Right ventricle myocardium superior (tissue), 1 donor: Measurements from ENCODE around the gene SVOPL. TPM values are rescaled to one million over a fixed set of nuclear protein-coding genes. Genes with fewer than 3 reads are reported as not detected.
A peak's percentile ranks its signal among the peaks of the same experiment; 100 is the strongest.

ENCODE experiments used
- ATAC-seq: fragments of 200-7000 bp; cut with Tn5 transposase; one replicate; pipeline ENCODE4 v1.9.1; 2020; ENCODE audit warnings: mild to moderate bottlenecking; ENCODE audit not compliant: poor library complexity
- DNase-seq: peaks from one replicate; pipeline ENCODE4 v3.0.0-alpha.2; 2020
- intact Hi-C: fragments of 100-400 bp; cut with DNase I; formaldehyde crosslinking; loops from one replicate; pipeline ENCODE4 v1.11.2; 2022
- total RNA-seq: library from RNA; stranded (reverse); fragmentation: NEBNext Ultra II Directional; extraction: Animal tissue kit (Norgen Biotek cat#: 25700); gene quantifications from one replicate; pipeline ENCODE4 v1.2.1, GENCODE V29; 2021
- donor health status: DM: no; HTN: yes; CAD: no; lungs with severe emphysema.

Gene SVOPL
- total RNA-seq, 1 donor from 2014 or later, result not detected

GRCh38 chr7:138584283-138584682 lies 116.9 kb downstream of the SVOPL start:
- ATAC-seq, result no peak
- intact Hi-C loops, result no loop called here
- no peak for DNase-seq

- DNase-seq (no peak), ATAC-seq (no peak)
- intact Hi-C loops, result no loop called here
Measured at GRCh38 chr7:138581065-138581464, 120.1 kb downstream of the SVOPL start.

GRCh38 chr7:138579671-138580070 lies 121.5 kb downstream of the SVOPL start:
- intact Hi-C loops, result no loop called here
- DNase-seq (no peak), ATAC-seq (no peak)

- ATAC-seq (no peak), DNase-seq (no peak)
- intact Hi-C loops, result no loop called here
Measured at GRCh38 chr7:138579136-138579535, 122.0 kb downstream of the SVOPL start.

GRCh38 chr7:138575897-138576428 lies 125.2 kb downstream of the SVOPL start:
- no peak for DNase-seq
- intact Hi-C loops, result no loop called here
- no peak for ATAC-seq

GRCh38 chr7:138573741-138574140 lies 127.4 kb downstream of the SVOPL start:
- DNase-seq (no peak), ATAC-seq (no peak)
- intact Hi-C loops, result no loop called here

GRCh38 chr7:138570715-138571114 lies 130.4 kb downstream of the SVOPL start:
- intact Hi-C loops, result no loop called here
- DNase-seq (no peak), ATAC-seq (no peak)

- no peak for DNase-seq
- intact Hi-C loops, result no loop called here
- no peak for ATAC-seq
Measured at GRCh38 chr7:138569418-138569817, 131.7 kb downstream of the SVOPL start.

- DNase-seq (no peak), ATAC-seq (no peak)
- intact Hi-C loops, result no loop called here
Measured at GRCh38 chr7:138568655-138569054, 132.5 kb downstream of the SVOPL start.

GRCh38 chr7:138565451-138566114 lies 135.6 kb downstream of the SVOPL start:
- ATAC-seq, result no peak
- intact Hi-C loops, result no loop called here
- no peak for DNase-seq

- no peak for ATAC-seq
- intact Hi-C loops, result no loop called here
Measured at GRCh38 chr7:138565071-138565450, 136.1 kb downstream of the SVOPL start.

GRCh38 chr7:138564365-138564764 lies 136.8 kb downstream of the SVOPL start:
- DNase-seq (no peak), ATAC-seq (peak; percentile 79)
- intact Hi-C loops, result no loop called here

More at GRCh38 chr7:138565071-138565450, 136.1 kb downstream of the SVOPL start:
- DNase-seq, result no peak

- ATAC-seq (peak; percentile 47), DNase-seq (no peak)
- intact Hi-C loops, result no loop called here
Measured at GRCh38 chr7:138563808-138564207, 137.4 kb downstream of the SVOPL start.

- intact Hi-C loops, result no loop called here
- DNase-seq, result no peak
- ATAC-seq, result no peak
Measured at GRCh38 chr7:138559448-138559847, 141.7 kb downstream of the SVOPL start.

- ATAC-seq (no peak), DNase-seq (no peak)
- intact Hi-C loops, result no loop called here
Measured at GRCh38 chr7:138556771-138557484, 144.2 kb downstream of the SVOPL start.

GRCh38 chr7:138555684-138556083 lies 145.5 kb downstream of the SVOPL start:
- intact Hi-C loops, result no loop called here
- DNase-seq, result no peak
- no peak for ATAC-seq

- intact Hi-C loops, result no loop called here
Measured at GRCh38 chr7:138554674-138555073, 146.5 kb downstream of the SVOPL start.

GRCh38 chr7:138553805-138554204 lies 147.4 kb downstream of the SVOPL start:
- intact Hi-C loops, result no loop called here
- DNase-seq (no peak), ATAC-seq (no peak)

More at GRCh38 chr7:138554674-138555073, 146.5 kb downstream of the SVOPL start:
- no peak for ATAC-seq
- no peak for DNase-seq

GRCh38 chr7:138551102-138551501 lies 150.1 kb downstream of the SVOPL start:
- intact Hi-C loops, result no loop called here
- DNase-seq (no peak), ATAC-seq (no peak)

GRCh38 chr7:138550337-138550736 lies 150.8 kb downstream of the SVOPL start:
- intact Hi-C loops, result no loop called here
- no peak for ATAC-seq
- DNase-seq, result no peak
